ENCODE data around the gene LCE2D.

GRCh38 chr1:152623203-152623844, 39.9 kb upstream of the LCE2D start:
- TF ChIP-seq CTCF (IDR thresholded peaks at IDR 0.05) (no peak), POLR2A (IDR thresholded peaks at IDR 0.05) (no peak)
